Stimulated activated CD4-positive, alpha-beta T cell treated with anti-CD3 and anti-CD28 coated beads, Interleukin-2, amount 100 ng/mL, for 4 hours (primary cell): ENCODE data around the gene FKBP2.
"Not testable (repeated sequence)": the region's sequence is repeated elsewhere in the genome, so short reads cannot be mapped to it uniquely, and the experiment has no call there.

Experiments used
- DNase-seq: peaks from one replicate; pipeline ENCODE4 v3.0.0-alpha.2; 2020; ENCODE audit warnings: low read depth

Gene FKBP2

DNA sequence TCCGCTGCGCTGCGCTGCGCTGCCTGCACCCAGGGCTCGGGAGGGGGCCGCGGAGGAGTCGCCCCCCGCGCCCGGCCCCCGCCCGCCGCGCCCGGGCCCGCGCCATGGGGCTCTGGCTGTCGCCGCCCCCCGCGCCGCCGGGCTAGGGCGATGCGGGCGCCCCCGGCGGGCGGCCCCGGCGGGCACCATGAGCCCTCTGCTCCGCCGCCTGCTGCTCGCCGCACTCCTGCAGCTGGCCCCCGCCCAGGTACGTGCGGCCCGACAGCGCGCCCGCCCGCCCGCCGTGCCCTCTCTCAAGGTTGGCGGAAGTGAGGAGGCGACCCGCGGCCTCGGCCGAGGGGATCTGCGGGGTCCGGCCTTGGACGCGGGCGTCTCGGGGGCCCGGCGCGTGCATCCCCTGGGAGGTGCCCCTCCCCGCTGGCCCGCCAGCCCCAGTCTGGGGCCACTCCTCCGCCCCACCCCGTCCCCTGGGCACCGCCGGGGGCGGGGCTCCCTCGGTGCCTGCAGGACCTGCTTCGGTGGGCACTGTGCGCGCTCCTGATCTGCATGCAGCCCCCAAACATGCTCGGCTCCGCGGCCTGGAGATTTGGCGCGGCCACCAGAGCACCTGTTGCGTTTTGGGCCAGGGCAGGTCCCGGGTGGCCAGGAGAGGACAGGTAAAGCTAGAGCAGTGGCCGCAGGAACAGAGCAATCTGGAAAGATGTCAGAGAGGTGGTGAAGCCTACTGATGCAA lies 6.1 kb upstream of the FKBP2 start:
- no peak for DNase-seq

- DNase-seq: no peak
Observed at GRCh38 chr11:64235437-64236161, 5.3 kb upstream of the FKBP2 start.

DNA sequence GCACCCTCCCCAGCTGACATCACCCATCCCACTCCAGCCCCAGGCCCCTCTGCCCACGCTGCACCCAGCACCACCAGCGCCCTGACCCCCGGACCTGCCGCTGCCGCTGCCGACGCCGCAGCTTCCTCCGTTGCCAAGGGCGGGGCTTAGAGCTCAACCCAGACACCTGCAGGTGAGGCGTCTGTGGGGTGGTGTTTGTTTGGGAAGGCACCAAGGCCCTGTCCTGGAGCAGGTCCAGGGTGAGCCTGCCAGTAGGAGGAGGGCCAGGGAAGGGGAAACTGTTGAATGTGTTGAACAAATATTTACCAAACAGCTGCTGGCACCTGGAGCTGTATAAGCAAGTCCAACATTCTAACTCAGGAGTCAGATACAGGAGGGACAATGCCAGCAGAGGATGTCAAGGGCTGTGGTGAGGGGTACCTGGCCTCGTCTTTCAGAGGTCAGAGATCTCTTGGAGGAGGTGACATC lies 3.4 kb upstream of the FKBP2 start:
- DNase-seq: no peak

DNA sequence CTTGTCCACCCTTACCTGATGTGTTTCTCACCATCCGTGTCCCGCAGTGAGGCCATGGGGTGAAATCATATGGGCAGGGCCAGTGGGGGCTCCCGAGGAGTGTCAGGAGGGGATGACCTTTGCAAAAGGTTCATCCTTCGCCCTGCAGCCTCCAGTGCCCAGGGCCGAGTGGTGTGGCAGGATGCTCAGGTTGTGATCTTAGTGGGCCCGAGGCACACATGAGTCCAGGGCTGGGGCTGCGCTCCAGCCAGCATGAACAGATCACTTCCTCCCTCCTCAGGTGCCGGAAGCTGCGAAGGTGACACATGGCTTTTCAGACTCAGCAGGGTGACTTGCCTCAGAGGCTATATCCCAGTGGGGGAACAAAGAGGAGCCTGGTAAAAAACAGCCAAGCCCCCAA lies 2.8 kb upstream of the FKBP2 start:
- DNase-seq: no peak

DNA sequence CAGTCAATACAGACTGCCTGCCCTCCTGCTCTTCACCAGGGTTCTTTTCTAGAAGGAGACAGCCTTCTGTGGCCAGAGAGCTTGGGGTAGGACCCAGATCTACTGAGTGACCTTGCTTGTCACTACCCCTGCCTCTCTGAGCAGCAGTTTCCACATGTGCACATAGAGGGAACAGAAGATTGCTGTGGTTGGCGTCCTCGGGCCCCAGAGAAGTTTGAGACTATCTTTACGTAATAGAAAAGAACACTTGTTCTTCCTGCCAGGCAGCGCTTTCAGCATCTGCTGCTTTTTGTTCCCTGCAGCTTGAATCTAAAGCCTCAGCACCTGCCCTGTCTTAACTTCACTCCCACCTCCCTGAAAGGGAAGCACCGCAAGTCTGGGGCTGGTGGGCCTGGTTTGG lies 1.9 kb upstream of the FKBP2 start:
- DNase-seq: no peak

DNA sequence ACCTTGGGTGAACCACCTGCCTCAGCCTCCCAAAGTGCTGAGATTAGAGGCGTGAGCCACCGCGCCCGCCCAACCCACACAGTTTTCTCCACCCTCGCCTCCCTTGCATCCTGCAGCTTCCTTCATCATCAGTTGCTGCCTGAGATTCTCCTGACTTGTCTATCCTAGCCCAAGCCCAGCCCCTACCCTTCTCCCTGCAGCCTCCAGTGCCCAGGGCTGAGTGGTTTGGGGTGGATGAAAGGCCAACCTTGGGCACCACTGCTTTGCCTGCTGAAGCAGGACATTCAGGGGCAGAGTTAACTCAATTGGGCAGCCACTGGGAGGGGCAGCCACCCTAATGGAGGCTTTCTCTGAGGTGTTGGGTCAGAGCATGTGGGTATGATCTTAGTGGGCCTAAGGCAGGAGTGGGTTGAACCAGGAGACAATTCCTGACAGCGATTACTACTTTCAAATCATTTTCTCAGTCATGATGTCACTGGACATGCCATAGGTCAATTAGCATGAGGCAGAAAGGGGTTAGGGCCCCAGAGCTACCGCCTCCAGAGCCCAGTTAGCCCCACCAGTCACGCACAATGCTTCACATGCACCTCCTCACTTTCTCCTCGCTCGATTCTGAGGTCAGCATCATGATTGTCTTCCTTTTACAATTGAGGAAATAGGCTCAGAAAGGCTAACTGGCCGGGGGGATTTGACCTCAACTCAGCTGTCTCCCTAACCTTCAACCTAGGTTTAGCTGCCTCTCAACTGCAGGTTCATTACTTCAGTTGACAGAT lies 1.0 kb upstream of the FKBP2 start:
- DNase-seq: no peak

GRCh38 chr11:64241241-64241490 lies 271 bp downstream of the FKBP2 start:
- peak; percentile 100 for DNase-seq

GRCh38 chr11:64241491-64242374 lies 838 bp downstream of the FKBP2 start:
- DNase-seq: no peak

- no peak for DNase-seq
Observed at GRCh38 chr11:64243236-64243854, 2.5 kb downstream of the FKBP2 start.

DNA sequence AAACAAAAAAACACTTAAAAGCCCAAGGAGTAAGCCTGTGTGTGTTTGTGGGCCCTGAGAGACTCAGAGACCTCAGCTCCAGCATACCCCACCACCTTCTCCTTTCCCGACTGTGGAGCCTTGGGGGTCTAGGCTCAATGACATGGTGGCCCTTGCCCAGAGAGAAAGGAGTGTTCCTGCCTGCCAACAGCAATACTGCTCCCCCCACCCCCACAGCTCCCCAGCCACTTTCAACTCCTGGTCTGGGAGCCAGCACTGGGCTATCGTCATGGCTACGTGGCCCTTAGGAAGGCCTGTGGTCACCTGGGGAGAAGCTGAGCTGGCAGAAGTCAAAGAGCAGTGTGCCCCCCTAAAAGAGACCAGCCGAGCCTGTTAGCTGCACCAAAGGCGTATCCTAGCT lies 3.2 kb downstream of the FKBP2 start:
- no peak for DNase-seq

GRCh38 chr11:64244966-64245365 lies 4.1 kb downstream of the FKBP2 start:
- DNase-seq: no peak

DNA sequence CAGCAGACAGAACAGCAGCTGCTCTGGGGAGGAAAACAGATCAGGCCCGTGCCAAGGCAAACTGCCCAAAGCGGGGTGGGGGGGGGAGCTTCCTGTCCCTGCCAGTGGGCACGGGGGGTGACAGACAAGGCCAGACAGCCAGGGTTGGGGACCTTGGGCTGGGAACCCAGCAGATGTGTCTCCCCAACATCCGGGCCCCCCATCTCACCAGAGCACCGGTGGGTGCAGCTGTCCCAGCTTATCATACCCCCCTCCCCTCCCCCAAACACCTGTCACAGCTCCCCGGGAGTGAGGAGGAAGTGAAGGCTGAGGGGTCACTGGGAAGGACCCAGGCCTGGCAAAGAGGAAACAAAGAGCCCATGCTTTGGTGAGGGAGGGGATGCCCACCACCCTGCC lies 4.5 kb downstream of the FKBP2 start:
- DNase-seq: no peak

DNA sequence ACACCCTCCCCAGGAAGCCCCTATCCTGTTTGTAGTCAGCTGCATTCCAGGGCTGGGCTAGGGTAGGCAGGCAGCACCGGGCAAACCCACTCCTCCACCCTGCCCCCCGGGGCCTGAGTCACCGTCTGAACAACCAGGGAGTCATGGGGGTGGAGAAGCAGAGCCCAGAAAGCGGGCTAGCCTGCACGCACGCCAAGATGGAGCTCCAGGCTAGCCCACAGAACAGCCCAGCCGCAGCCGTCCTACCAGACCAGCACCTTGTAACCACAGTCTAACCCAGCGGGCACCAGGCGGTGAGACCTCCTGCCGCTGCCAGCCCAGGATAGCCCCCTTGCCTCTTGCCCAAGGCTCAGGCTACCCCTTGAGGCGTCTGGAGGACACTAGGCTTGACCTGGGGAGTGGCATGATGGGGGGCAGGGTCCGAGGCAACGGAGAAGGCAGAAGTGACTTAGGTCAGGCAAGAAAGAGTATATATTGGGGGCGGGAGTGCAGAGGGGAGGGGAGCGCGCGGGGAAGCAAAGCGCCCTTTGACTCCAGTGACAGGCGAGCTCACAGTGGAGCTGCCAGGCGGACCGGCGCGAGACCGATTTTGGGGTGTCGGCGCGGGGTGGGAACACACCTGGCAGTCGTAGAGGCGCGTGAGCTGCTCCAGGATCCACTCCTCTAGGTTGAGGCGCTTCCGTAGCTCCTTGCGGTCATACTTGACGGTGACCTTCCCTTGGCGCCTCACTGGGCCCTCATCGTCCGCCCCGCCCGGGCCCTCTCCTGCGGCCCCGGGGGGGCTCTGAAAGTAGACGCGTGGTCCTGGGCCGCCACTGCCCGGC lies 5.1 kb downstream of the FKBP2 start:
- peak; percentile 86 for DNase-seq

- DNase-seq: not testable (repeated sequence)
Observed at GRCh38 chr11:64246621-64246870, 5.7 kb downstream of the FKBP2 start.

DNA sequence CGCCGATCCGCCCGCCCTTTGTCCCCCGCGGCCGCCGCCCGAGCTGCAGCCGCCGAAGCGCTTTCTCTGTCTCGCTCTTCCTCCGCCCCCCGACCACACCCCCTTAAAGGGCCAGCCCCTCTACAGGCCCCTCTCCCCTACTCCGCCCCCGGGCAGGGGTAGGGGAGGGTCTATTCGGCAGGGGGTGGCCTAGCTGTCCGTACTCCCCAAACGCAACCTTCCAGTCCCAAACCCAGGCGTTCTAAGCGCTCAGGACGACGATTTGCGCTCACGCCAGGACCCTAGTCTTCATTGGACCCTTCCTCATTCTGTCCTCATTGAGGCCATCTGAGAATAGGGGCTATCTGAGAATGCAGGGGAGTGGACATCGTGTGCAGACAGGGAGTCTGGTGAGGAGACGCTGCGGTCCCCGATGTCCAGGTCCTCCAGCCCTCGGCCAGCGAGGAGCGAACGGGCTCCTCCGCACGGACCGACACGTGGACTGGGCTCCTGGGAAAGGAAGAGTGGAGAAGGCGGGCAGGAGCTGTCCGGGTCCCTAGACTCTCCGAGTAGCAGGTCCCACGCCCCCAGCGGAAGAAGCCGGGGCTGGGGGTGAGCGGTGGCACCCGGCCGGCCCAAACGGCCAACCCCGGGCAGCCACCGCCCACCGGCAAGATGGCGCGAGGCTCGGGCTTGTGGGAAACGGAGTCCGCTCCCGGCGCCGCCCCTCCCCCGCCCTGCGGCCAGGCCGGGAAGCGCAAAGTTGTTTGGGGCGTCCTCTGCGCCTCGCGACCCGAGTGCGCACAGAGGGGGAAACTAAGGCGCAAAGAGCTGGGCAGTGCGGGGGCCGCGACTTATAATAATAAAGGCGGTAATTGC lies 6.2 kb downstream of the FKBP2 start, which contains the start of gene PPP1R14B:
Gene PPP1R14B, minus strand, starts transcription at position 73 of the 858 bp plus-strand sequence. CDS start 270 bp downstream, outside the sequence.
- peak; percentile 77 for DNase-seq

DNA sequence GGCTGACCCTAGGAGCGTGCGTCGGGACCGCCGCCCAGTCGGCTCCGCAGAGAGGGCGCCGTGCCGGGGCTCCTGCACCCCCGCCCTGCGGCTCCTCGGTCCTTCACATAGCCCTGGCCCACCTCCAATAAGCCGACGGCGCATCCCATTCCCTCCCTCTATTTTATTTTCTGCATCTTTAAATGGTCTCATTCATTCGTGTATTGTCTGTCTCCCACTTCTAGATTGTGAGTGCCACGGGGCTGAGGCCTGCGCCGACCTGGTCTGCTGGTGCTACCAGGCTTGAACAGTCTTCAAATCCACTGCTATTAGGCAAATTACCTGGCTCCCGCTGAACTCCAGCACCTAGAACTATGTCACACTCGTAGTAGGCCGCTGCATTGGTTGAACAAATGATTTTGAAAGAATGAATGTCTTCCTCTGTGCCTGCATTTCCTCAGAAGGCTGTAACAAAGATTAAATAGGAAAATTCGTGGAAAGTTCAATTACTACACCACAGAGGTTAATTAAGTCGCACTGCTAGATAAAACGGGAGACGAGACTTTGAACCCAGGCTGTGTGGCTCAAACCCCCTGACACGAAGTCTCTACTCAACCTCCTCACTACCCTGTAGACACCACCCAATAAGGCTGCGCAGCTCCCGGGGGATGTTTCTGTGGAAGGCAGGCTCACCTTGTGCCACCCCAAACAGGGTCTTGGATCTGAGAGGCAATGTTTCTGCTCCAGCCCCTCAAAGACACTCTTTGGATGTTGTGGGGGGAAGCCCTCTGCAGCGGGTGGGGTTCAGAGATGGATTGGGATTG lies 7.0 kb downstream of the FKBP2 start:
- DNase-seq: no peak

DNA sequence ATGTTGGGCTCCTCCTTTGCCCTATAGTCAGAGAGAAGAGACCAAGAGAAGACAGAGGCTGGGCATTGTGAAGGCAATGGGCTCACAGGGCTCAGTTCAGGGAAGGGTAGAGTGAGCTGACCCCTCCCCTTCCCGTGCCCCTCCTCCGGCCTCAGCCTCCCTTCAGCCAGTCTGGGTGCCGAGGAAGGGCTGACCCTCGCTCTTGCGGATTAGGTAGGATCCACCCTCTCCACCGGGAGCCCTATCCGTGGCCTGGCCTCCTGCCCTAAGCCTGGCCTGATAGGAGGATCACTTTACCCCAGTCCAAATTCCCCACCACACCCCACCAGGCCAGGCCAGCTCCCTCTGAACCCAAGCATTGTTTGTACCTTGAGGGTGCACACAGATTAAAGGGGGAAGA lies 7.7 kb downstream of the FKBP2 start:
- DNase-seq: no peak

GRCh38 chr11:64249038-64249437 lies 8.1 kb downstream of the FKBP2 start:
- DNase-seq: no peak
